WTC11 (cell line): ENCODE data around the gene RASEF. TPM values are rescaled to one million over a fixed set of nuclear protein-coding genes. Genes with fewer than 3 reads are reported as not detected.

Source experiments
- ATAC-seq: fragments of 200-7000 bp; cut with Tn5 transposase; 2 replicates; pipeline ENCODE4 v1.10.0; 2021; ENCODE audit warnings: mild to moderate bottlenecking, moderate library complexity
- CTCF ChIA-PET: fragments of 300-600 bp; sonication (Branson Sonifier 250); formaldehyde crosslinking; loops from one replicate; lab custom pipeline; 2021; ENCODE audit warnings: antibody characterized with exemption; lab: Charles Lee
- POLR2A ChIA-PET: fragments of 350-600 bp; sonication (Branson Sonifier 250); formaldehyde crosslinking; loops from one replicate; lab custom pipeline; 2021; ENCODE audit warnings: antibody characterized with exemption; lab: Charles Lee
- DNase-seq: peaks from one replicate; pipeline ENCODE4 v3.0.0; 2021; ENCODE audit warnings: low spot score
- H3K27ac Mint-ChIP-seq: 2 replicates; pipeline ENCODE4 v1.8.0; 2021; ENCODE audit warnings: mixed read lengths
- H3K27me3 Mint-ChIP-seq: 2 replicates; pipeline ENCODE4 v1.8.0; 2021; ENCODE audit warnings: low read depth, mild to moderate bottlenecking, moderate library complexity, mixed read lengths
- H3K36me3 Mint-ChIP-seq: 2 replicates; pipeline ENCODE4 v1.8.0; 2021; ENCODE audit warnings: mixed read lengths
- H3K4me1 Mint-ChIP-seq: 2 replicates; pipeline ENCODE4 v1.8.0; 2022; ENCODE audit warnings: mixed read lengths
- H3K4me3 Mint-ChIP-seq: 2 replicates; pipeline ENCODE4 v1.8.0; 2021; ENCODE audit warnings: mild to moderate bottlenecking, moderate library complexity, mixed read lengths
- H3K9me3 Mint-ChIP-seq: 2 replicates; pipeline ENCODE4 v1.8.0; 2021; ENCODE audit warnings: mixed read lengths
- AR ChIP-seq: fragments of 250-450 bp; sonication (Bioruptor Pico); IDR thresholded peaks from 2 replicates; pipeline ENCODE4 v1.9.0; 2021; ENCODE audit warnings: mild to moderate bottlenecking
- CTCF ChIP-seq: fragments of 200-600 bp; IDR thresholded peaks from 2 replicates; pipeline ENCODE4 v1.8.0; 2022; ENCODE audit warnings: antibody characterized with exemption
- ELF4 ChIP-seq: sonication (generic); formaldehyde crosslinking; IDR thresholded peaks from 2 replicates; pipeline ENCODE4 v1.8.1; 2022; ENCODE audit warnings: low read depth, mild to moderate bottlenecking, moderate library complexity, missing genetic modification reagents
- FOXP1 ChIP-seq: sonication (generic); formaldehyde crosslinking; IDR thresholded peaks from 2 replicates; pipeline ENCODE4 v1.8.0; 2022; ENCODE audit warnings: missing genetic modification reagents, mild to moderate bottlenecking, moderate library complexity, borderline replicate concordance
- GTF2I ChIP-seq: fragments of 250-450 bp; sonication (Bioruptor Pico); conservative IDR thresholded peaks from 2 replicates; pipeline ENCODE4 v1.4.0; 2021; ENCODE audit warnings: mild to moderate bottlenecking
- MYBL2 ChIP-seq: sonication (generic); formaldehyde crosslinking; IDR thresholded peaks from 2 replicates; pipeline ENCODE4 v1.8.1; 2023; ENCODE audit warnings: mild to moderate bottlenecking, moderate library complexity, missing genetic modification reagents
- NR1H2 ChIP-seq: sonication (generic); formaldehyde crosslinking; IDR thresholded peaks from 2 replicates; pipeline ENCODE4 v1.9.0; 2021; ENCODE audit warnings: mild to moderate bottlenecking, moderate library complexity, missing genetic modification reagents
- OVOL2 ChIP-seq: fragments of 250-450 bp; sonication (Bioruptor Pico); IDR thresholded peaks from 2 replicates; pipeline ENCODE4 v1.9.0; 2021; ENCODE audit warnings: mild to moderate bottlenecking, borderline replicate concordance
- TEAD4 ChIP-seq: sonication (generic); formaldehyde crosslinking; IDR thresholded peaks from 2 replicates; pipeline ENCODE4 v1.8.0; 2022; ENCODE audit warnings: mild to moderate bottlenecking, missing genetic modification reagents
- ZNF425 ChIP-seq: fragments of 250-450 bp; sonication (Bioruptor Pico); conservative IDR thresholded peaks from 2 replicates; pipeline ENCODE4 v1.9.0; 2021; ENCODE audit warnings: mild to moderate bottlenecking
- ZNF671 ChIP-seq: fragments of 250-450 bp; sonication (Bioruptor Pico); IDR thresholded peaks from 2 replicates; pipeline ENCODE4 v1.8.0; 2021; ENCODE audit warnings: mild to moderate bottlenecking
- total RNA-seq: library from RNA; stranded (reverse); gene quantifications from 3 replicates; pipeline ENCODE4 v1.2.3, GENCODE V29; 2021
- TF ChIP-seq, protein P1 (sequence below): sonication (generic); formaldehyde crosslinking; IDR thresholded peaks from 2 replicates; pipeline ENCODE4 v1.8.0; 2023; ENCODE audit warnings: missing genetic modification reagents
- TF ChIP-seq, protein P2 (sequence below): fragments of 250-450 bp; sonication (Bioruptor Pico); IDR thresholded peaks from 2 replicates; pipeline ENCODE4 v2.1.2; 2022; ENCODE audit warnings: mild to moderate bottlenecking, moderate library complexity
- TF ChIP-seq, protein P3 (sequence below): sonication (generic); formaldehyde crosslinking; IDR thresholded peaks from 2 replicates; pipeline ENCODE4 v1.8.0; 2022; ENCODE audit warnings: missing genetic modification reagents
- TF ChIP-seq, protein P4 (sequence below): sonication (generic); formaldehyde crosslinking; conservative IDR thresholded peaks from 2 replicates; pipeline ENCODE4 v1.8.1; 2022; ENCODE audit warnings: mild to moderate bottlenecking, missing genetic modification reagents
- TF ChIP-seq, protein P5 (sequence below): fragments of 250-450 bp; sonication (Bioruptor Pico); IDR thresholded peaks from 2 replicates; pipeline ENCODE4 v1.8.0; 2021; ENCODE audit warnings: mild to moderate bottlenecking

The RASEF gene
- total RNA-seq, 1 experiment from 2014 or later, result 6.5 TPM

- no peak for TF ChIP-seq ELF4
These were observed 49.8 kb downstream of the RASEF start (continued) for GRCh38 chr9:83012922-83013838.

DNA sequence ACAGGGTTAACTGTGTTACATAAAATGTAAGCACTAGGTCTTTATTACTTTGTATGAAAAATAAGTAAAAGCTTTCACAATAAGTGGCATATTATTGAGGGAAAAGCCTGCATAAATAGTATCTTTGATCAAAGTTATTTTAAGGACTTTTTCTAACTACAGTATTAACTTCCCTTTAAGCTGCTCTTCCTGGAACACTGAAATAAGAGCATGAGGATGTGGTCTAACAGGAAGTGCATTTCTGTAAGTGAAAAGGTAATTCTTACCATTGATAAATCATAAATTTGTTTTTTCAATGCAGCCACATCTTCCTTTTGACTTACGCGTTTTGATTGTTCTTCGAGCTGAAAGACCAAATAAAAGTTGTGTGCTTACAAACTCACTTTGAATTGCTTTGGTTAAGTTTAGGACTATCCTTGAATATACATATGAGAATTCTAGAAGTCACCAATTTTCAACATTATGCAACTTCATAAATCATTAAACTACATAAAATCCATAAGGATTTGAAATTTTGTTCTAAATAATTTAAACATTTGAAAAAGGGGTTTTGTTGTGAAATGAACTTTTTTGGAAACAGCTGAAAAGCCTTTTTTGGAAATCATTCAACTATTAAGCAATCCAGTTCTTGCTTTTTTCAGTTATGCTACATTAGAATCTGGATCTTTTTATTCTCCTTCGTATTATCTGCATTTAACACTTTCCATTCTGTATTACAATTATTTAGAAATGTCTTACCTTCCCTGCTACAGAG, 50.6 kb downstream of the RASEF start:
- Mint-ChIP-seq H3K4me3 (no peak overlapping the region), H3K36me3 (0 out of 2 replicates have a peak, but pooled peaks cover under 1% of the 10 kb centered on the region), H3K4me1 (peaks cover 25% of the 10 kb centered on the region), H3K9me3 (peaks cover under 1% of the 10 kb centered on the region; the same call in 1 of the 2 replicates), H3K27ac (0 out of 2 replicates have a peak overlapping the region, but pooled peaks have one; percentile 13), H3K27me3 (no peaks in the 10 kb centered on the region)
- DNase-seq (no peak), ATAC-seq (no peak)
- ChIA-PET CTCF (no interaction called here), POLR2A (no interaction called here)
- TF ChIP-seq FOXP1 (CRISPR knock-in tag) (no peak), NR1H2 (CRISPR knock-in tag) (no peak), TEAD4 (no peak), ZNF671 (no peak), ZNF425 (no peak), ELF4 (no peak)
- TF ChIP-seq, protein P1, sequence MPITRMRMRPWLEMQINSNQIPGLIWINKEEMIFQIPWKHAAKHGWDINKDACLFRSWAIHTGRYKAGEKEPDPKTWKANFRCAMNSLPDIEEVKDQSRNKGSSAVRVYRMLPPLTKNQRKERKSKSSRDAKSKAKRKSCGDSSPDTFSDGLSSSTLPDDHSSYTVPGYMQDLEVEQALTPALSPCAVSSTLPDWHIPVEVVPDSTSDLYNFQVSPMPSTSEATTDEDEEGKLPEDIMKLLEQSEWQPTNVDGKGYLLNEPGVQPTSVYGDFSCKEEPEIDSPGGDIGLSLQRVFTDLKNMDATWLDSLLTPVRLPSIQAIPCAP (CRISPR knock-in tag), result no peak
- TF ChIP-seq, protein P2, sequence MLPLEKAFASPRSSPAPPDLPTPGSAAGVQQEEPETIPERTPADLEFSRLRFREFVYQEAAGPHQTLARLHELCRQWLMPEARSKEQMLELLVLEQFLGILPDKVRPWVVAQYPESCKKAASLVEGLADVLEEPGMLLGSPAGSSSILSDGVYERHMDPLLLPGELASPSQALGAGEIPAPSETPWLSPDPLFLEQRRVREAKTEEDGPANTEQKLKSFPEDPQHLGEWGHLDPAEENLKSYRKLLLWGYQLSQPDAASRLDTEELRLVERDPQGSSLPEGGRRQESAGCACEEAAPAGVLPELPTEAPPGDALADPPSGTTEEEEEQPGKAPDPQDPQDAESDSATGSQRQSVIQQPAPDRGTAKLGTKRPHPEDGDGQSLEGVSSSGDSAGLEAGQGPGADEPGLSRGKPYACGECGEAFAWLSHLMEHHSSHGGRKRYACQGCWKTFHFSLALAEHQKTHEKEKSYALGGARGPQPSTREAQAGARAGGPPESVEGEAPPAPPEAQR (CRISPR knock-in tag), result no peak
- TF ChIP-seq, protein P3, sequence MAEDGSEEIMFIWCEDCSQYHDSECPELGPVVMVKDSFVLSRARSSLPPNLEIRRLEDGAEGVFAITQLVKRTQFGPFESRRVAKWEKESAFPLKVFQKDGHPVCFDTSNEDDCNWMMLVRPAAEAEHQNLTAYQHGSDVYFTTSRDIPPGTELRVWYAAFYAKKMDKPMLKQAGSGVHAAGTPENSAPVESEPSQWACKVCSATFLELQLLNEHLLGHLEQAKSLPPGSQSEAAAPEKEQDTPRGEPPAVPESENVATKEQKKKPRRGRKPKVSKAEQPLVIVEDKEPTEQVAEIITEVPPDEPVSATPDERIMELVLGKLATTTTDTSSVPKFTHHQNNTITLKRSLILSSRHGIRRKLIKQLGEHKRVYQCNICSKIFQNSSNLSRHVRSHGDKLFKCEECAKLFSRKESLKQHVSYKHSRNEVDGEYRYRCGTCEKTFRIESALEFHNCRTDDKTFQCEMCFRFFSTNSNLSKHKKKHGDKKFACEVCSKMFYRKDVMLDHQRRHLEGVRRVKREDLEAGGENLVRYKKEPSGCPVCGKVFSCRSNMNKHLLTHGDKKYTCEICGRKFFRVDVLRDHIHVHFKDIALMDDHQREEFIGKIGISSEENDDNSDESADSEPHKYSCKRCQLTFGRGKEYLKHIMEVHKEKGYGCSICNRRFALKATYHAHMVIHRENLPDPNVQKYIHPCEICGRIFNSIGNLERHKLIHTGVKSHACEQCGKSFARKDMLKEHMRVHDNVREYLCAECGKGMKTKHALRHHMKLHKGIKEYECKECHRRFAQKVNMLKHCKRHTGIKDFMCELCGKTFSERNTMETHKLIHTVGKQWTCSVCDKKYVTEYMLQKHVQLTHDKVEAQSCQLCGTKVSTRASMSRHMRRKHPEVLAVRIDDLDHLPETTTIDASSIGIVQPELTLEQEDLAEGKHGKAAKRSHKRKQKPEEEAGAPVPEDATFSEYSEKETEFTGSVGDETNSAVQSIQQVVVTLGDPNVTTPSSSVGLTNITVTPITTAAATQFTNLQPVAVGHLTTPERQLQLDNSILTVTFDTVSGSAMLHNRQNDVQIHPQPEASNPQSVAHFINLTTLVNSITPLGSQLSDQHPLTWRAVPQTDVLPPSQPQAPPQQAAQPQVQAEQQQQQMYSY (CRISPR knock-in tag), result no peak
- TF ChIP-seq, protein P4, sequence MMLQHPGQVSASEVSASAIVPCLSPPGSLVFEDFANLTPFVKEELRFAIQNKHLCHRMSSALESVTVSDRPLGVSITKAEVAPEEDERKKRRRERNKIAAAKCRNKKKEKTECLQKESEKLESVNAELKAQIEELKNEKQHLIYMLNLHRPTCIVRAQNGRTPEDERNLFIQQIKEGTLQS, result no peak

DNA sequence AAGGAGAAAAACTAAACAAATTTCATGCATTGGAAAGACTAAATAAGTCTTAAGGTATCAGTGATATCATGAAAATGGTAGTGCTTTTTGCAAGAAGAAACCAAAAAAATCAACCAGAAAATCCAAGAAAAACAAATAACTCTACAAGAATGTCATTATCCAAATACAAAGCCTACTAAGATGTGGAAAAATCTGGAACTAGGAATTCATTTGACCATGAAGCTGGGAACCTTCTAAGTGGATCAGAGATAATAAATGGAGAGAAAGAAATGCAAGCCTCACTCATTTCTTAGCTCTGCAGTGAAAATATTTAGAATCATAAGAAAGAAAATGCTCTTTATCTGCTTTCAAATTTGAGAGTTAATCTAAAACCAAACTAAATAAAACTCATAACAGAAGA, 51.3 kb downstream of the RASEF start:
- H3K36me3 Mint-ChIP-seq, result no peaks in the 10 kb centered on the region
- no peaks in the 10 kb centered on the region for H3K9me3 Mint-ChIP-seq
- peaks cover 26% of the 10 kb centered on the region for H3K4me1 Mint-ChIP-seq
- no peak for ATAC-seq
- CTCF ChIA-PET, result no interaction called here
- H3K27me3 Mint-ChIP-seq, result no peaks in the 10 kb centered on the region
- POLR2A ChIA-PET, result no interaction called here
- H3K4me3 Mint-ChIP-seq, result no peak overlapping the region
- no peak overlapping the region for H3K27ac Mint-ChIP-seq
- DNase-seq, result no peak
- TF ChIP-seq OVOL2 (CRISPR knock-in tag) (no peak), TEAD4 (no peak), CTCF (no peak), MYBL2 (CRISPR knock-in tag) (no peak), GTF2I (no peak), AR (CRISPR knock-in tag) (no peak)
- TF ChIP-seq, protein P5, sequence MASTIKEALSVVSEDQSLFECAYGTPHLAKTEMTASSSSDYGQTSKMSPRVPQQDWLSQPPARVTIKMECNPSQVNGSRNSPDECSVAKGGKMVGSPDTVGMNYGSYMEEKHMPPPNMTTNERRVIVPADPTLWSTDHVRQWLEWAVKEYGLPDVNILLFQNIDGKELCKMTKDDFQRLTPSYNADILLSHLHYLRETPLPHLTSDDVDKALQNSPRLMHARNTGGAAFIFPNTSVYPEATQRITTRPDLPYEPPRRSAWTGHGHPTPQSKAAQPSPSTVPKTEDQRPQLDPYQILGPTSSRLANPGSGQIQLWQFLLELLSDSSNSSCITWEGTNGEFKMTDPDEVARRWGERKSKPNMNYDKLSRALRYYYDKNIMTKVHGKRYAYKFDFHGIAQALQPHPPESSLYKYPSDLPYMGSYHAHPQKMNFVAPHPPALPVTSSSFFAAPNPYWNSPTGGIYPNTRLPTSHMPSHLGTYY (CRISPR knock-in tag), result no peak
